GM13976 (cell line): ENCODE measurements around the gene TPSD1.
"Not testable (repeated sequence)": the region's sequence is repeated elsewhere in the genome, so short reads cannot be mapped to it uniquely, and the experiment has no call there.

Experiments used
- DNase-seq: peaks from one replicate; pipeline ENCODE4 v3.0.0; 2012; ENCODE audit warnings: low spot score
- CTCF ChIP-seq: IDR thresholded peaks from 2 replicates; pipeline ENCODE4 v1.5.1; 2012; ENCODE audit warnings: borderline replicate concordance, mild to moderate bottlenecking; ENCODE audit not compliant: insufficient read depth; ENCODE audit errors: extremely low read depth, missing control alignments, control extremely low read depth
- in situ Hi-C: fragments of 300-500 bp; cut with MboI; formaldehyde crosslinking; loops from one replicate; pipeline ENCODE4 v1.12.0; 2022; ENCODE audit warnings: low sequenced_read_pairs, mixed read lengths, inconsistent platforms; ENCODE audit not compliant: unreplicated experiment

Gene TPSD1

GRCh38 chr16:1287982-1288670 lies 32.3 kb downstream of the TPSD1 start:
- TF ChIP-seq CTCF, result no peak
- DNase-seq, result no peak
- in situ Hi-C loops, result no loop called here

- no peak for TF ChIP-seq CTCF
- no peak for DNase-seq
- in situ Hi-C loops, result no loop called here
Observed at GRCh38 chr16:1288813-1289476, 33.1 kb downstream of the TPSD1 start.

GRCh38 chr16:1289477-1289866 lies 33.6 kb downstream of the TPSD1 start:
- TF ChIP-seq CTCF, result no peak
- no peak for DNase-seq
- in situ Hi-C loops, result no loop called here

- in situ Hi-C loops, result no loop called here
- no peak for TF ChIP-seq CTCF
- no peak for DNase-seq
Observed at GRCh38 chr16:1290063-1290501, 34.2 kb downstream of the TPSD1 start.

GRCh38 chr16:1290860-1291575 lies 35.1 kb downstream of the TPSD1 start:
- no peak for TF ChIP-seq CTCF
- in situ Hi-C loops, result no loop called here
- no peak for DNase-seq

- in situ Hi-C loops, result no loop called here
- no peak for DNase-seq
- no peak for TF ChIP-seq CTCF
Observed at GRCh38 chr16:1291576-1291974, 35.7 kb downstream of the TPSD1 start.

- in situ Hi-C loops, DNase-seq: not testable (repeated sequence)
Observed at GRCh38 chr16:1292208-1292607, 36.3 kb downstream of the TPSD1 start.

GRCh38 chr16:1292808-1293207 lies 36.9 kb downstream of the TPSD1 start:
- in situ Hi-C loops, result not testable (repeated sequence)

More at GRCh38 chr16:1292808-1293207, 36.9 kb downstream of the TPSD1 start:
- not testable (repeated sequence) for DNase-seq
